ENCODE results near the gene IFITM2. TPM values are rescaled to one million over a fixed set of nuclear protein-coding genes. Genes with fewer than 3 reads are reported as not detected.
"Not testable (repeated sequence)": the region's sequence is repeated elsewhere in the genome, so short reads cannot be mapped to it uniquely, and the experiment has no call there.

IFITM2 gene
- total and polyA plus RNA-seq, 2 donors: 305 to 467 TPM

- H3K9me3 ChIP-seq (ENCODE audit: control insufficient read depth in 2 of 2, insufficient read depth in 1 of 2, low read length in 1 of 2): no peaks in the 10 kb centered on the region
- WGBS: 80% methylated on average over 14 of the region's 14 CpGs
- H3K36me3 ChIP-seq (ENCODE audit: control insufficient read depth in 2 of 2, insufficient read depth in 2 of 2, low read length in 1 of 2): no peaks in the 10 kb centered on the region
- peak in 1 of 9 donors; percentile 38 for DNase-seq (ENCODE audit: low read depth in 6 of 9, low spot score in 9 of 9)
- peaks cover 4 to 31% of the 10 kb centered on the region in 2 donors for H3K27me3 ChIP-seq (ENCODE audit: control insufficient read depth in 2 of 2, insufficient read depth in 1 of 2, low read length in 1 of 2)
- no peak overlapping the region for H3K4me3 ChIP-seq (ENCODE audit: low read length in 2 of 2)
- H3K27ac ChIP-seq (ENCODE audit: low read depth in 1 of 2, low read length in 1 of 2): peak overlapping the region; percentile 23 to 67
- peaks cover 32 to 74% of the 10 kb centered on the region in 2 donors for H3K4me1 ChIP-seq (ENCODE audit: control insufficient read depth in 2 of 2, insufficient read depth in 2 of 2, low read length in 2 of 2)
Measured at GRCh38 chr11:312092-312816, 4.6 kb downstream of the IFITM2 start.

- H3K27ac ChIP-seq (ENCODE audit: low read depth in 1 of 2, low read length in 1 of 2): peak overlapping the region; percentile 86 to 95
- WGBS: 62% methylated on average over 8 of the region's 8 CpGs
- H3K4me3 ChIP-seq (ENCODE audit: low read length in 2 of 2): peak overlapping the region; percentile 52 to 54
- H3K4me1 ChIP-seq (ENCODE audit: control insufficient read depth in 2 of 2, insufficient read depth in 2 of 2, low read length in 2 of 2): peaks cover 29 to 69% of the 10 kb centered on the region in 2 donors
- no peak for DNase-seq (ENCODE audit: low read depth in 6 of 9, low spot score in 9 of 9)
- H3K27me3 ChIP-seq (ENCODE audit: control insufficient read depth in 2 of 2, insufficient read depth in 1 of 2, low read length in 1 of 2): peaks cover 4 to 36% of the 10 kb centered on the region in 2 donors
- H3K36me3 ChIP-seq (ENCODE audit: control insufficient read depth in 2 of 2, insufficient read depth in 2 of 2, low read length in 1 of 2): no peaks in the 10 kb centered on the region
- H3K9me3 ChIP-seq (ENCODE audit: control insufficient read depth in 2 of 2, insufficient read depth in 1 of 2, low read length in 1 of 2): no peaks in the 10 kb centered on the region
Measured at GRCh38 chr11:313304-313786, 5.7 kb downstream of the IFITM2 start.

- H3K4me1 ChIP-seq (ENCODE audit: control insufficient read depth in 2 of 2, insufficient read depth in 2 of 2, low read length in 2 of 2): peaks cover 29 to 64% of the 10 kb centered on the region in 2 donors
- no peaks in the 10 kb centered on the region for H3K36me3 ChIP-seq (ENCODE audit: control insufficient read depth in 2 of 2, insufficient read depth in 2 of 2, low read length in 1 of 2)
- DNase-seq (ENCODE audit: low read depth in 6 of 9, low spot score in 9 of 9): peak in 2 of 9 donors; percentile 62 to 80
- H3K4me3 ChIP-seq (ENCODE audit: low read length in 2 of 2): peak within 1 kb of the TSS; percentile 52 to 54
- peaks cover 4 to 36% of the 10 kb centered on the region in 2 donors for H3K27me3 ChIP-seq (ENCODE audit: control insufficient read depth in 2 of 2, insufficient read depth in 1 of 2, low read length in 1 of 2)
- H3K27ac ChIP-seq (ENCODE audit: low read depth in 1 of 2, low read length in 1 of 2): peak within 1 kb of the TSS; percentile 86 to 95
- H3K9me3 ChIP-seq (ENCODE audit: control insufficient read depth in 2 of 2, insufficient read depth in 1 of 2, low read length in 1 of 2): no peaks in the 10 kb centered on the region
- under 1% methylated on average over 18 of the region's 18 CpGs for WGBS
Measured at GRCh38 chr11:313787-314553, 6.4 kb downstream of the IFITM2 start, which contains the start of gene IFITM1. TSS of gene IFITM1 (plus strand) at chr11:314040. CDS start at chr11:314171, 131 bp downstream.

- not testable (repeated sequence) for H3K9me3 ChIP-seq (ENCODE audit: control insufficient read depth in 2 of 2, insufficient read depth in 1 of 2, low read length in 1 of 2); H3K36me3 ChIP-seq (ENCODE audit: control insufficient read depth in 2 of 2, insufficient read depth in 2 of 2, low read length in 1 of 2); DNase-seq (ENCODE audit: low read depth in 6 of 9, low spot score in 9 of 9)
- Histone ChIP-seq H3K4me3 (ENCODE audit: low read length in 2 of 2) (peak overlapping the region; percentile 52 to 54), H3K4me1 (ENCODE audit: control insufficient read depth in 2 of 2, insufficient read depth in 2 of 2, low read length in 2 of 2) (peaks cover 29 to 61% of the 10 kb centered on the region in 2 donors), H3K27ac (ENCODE audit: low read depth in 1 of 2, low read length in 1 of 2) (peak overlapping the region; percentile 86 to 95), H3K27me3 (ENCODE audit: control insufficient read depth in 2 of 2, insufficient read depth in 1 of 2, low read length in 1 of 2) (peaks cover 4 to 36% of the 10 kb centered on the region in 2 donors)
- WGBS: 2% methylated on average over 6 of the region's 6 CpGs
Measured at GRCh38 chr11:314554-314875, 6.9 kb downstream of the IFITM2 start.

GRCh38 chr11:315051-315481 lies 7.5 kb downstream of the IFITM2 start:
- Histone ChIP-seq H3K36me3 (ENCODE audit: control insufficient read depth in 2 of 2, insufficient read depth in 2 of 2, low read length in 1 of 2) (no peaks in the 10 kb centered on the region), H3K4me3 (ENCODE audit: low read length in 2 of 2) (peak overlapping the region; percentile 52 to 54), H3K4me1 (ENCODE audit: control insufficient read depth in 2 of 2, insufficient read depth in 2 of 2, low read length in 2 of 2) (peaks cover 29 to 60% of the 10 kb centered on the region in 2 donors), H3K9me3 (ENCODE audit: control insufficient read depth in 2 of 2, insufficient read depth in 1 of 2, low read length in 1 of 2) (no peaks in the 10 kb centered on the region), H3K27ac (ENCODE audit: low read depth in 1 of 2, low read length in 1 of 2) (peak overlapping the region; percentile 69 to 80), H3K27me3 (ENCODE audit: control insufficient read depth in 2 of 2, insufficient read depth in 1 of 2, low read length in 1 of 2) (peaks cover 4 to 34% of the 10 kb centered on the region in 2 donors)
- WGBS: 68% methylated on average over 9 of the region's 9 CpGs
- DNase-seq (ENCODE audit: low read depth in 6 of 9, low spot score in 9 of 9): peak in 1 of 9 donors; percentile 46

GRCh38 chr11:315516-315994 lies 7.9 kb downstream of the IFITM2 start:
- WGBS: 77% methylated on average over 32 of the region's 32 CpGs
- H3K36me3 ChIP-seq (ENCODE audit: control insufficient read depth in 2 of 2, insufficient read depth in 2 of 2, low read length in 1 of 2): no peaks in the 10 kb centered on the region
- peaks cover 4 to 36% of the 10 kb centered on the region in 2 donors for H3K27me3 ChIP-seq (ENCODE audit: control insufficient read depth in 2 of 2, insufficient read depth in 1 of 2, low read length in 1 of 2)
- peaks cover 29 to 63% of the 10 kb centered on the region in 2 donors for H3K4me1 ChIP-seq (ENCODE audit: control insufficient read depth in 2 of 2, insufficient read depth in 2 of 2, low read length in 2 of 2)
- peak overlapping the region; percentile 69 to 80 for H3K27ac ChIP-seq (ENCODE audit: low read depth in 1 of 2, low read length in 1 of 2)
- no peak for DNase-seq (ENCODE audit: low read depth in 6 of 9, low spot score in 9 of 9)
- H3K4me3 ChIP-seq (ENCODE audit: low read length in 2 of 2): peak overlapping the region; percentile 52 to 54
- no peaks in the 10 kb centered on the region for H3K9me3 ChIP-seq (ENCODE audit: control insufficient read depth in 2 of 2, insufficient read depth in 1 of 2, low read length in 1 of 2)

GRCh38 chr11:316031-316701 lies 8.6 kb downstream of the IFITM2 start:
- peak in 1 of 9 donors; percentile 39 for DNase-seq (ENCODE audit: low read depth in 6 of 9, low spot score in 9 of 9)

GRCh38 chr11:316891-317301 lies 9.3 kb downstream of the IFITM2 start:
- H3K36me3 ChIP-seq (ENCODE audit: control insufficient read depth in 2 of 2, insufficient read depth in 2 of 2, low read length in 1 of 2): no peaks in the 10 kb centered on the region
- peaks cover 4 to 34% of the 10 kb centered on the region in 2 donors for H3K27me3 ChIP-seq (ENCODE audit: control insufficient read depth in 2 of 2, insufficient read depth in 1 of 2, low read length in 1 of 2)
- no peaks in the 10 kb centered on the region for H3K9me3 ChIP-seq (ENCODE audit: control insufficient read depth in 2 of 2, insufficient read depth in 1 of 2, low read length in 1 of 2)
- WGBS: 84% methylated on average over 7 of the region's 7 CpGs
- peaks cover 29 to 59% of the 10 kb centered on the region in 2 donors for H3K4me1 ChIP-seq (ENCODE audit: control insufficient read depth in 2 of 2, insufficient read depth in 2 of 2, low read length in 2 of 2)
- peak overlapping the region; percentile 52 to 54 for H3K4me3 ChIP-seq (ENCODE audit: low read length in 2 of 2)
- DNase-seq (ENCODE audit: low read depth in 6 of 9, low spot score in 9 of 9): no peak
- H3K27ac ChIP-seq (ENCODE audit: low read depth in 1 of 2, low read length in 1 of 2): peak overlapping the region in 1 of 2 donors; percentile 71

More at GRCh38 chr11:316031-316701, 8.6 kb downstream of the IFITM2 start:
- H3K27ac ChIP-seq (ENCODE audit: low read depth in 1 of 2, low read length in 1 of 2): peak overlapping the region; percentile 47 to 71
- H3K4me1 ChIP-seq (ENCODE audit: control insufficient read depth in 2 of 2, insufficient read depth in 2 of 2, low read length in 2 of 2): peaks cover 29 to 63% of the 10 kb centered on the region in 2 donors
- no peaks in the 10 kb centered on the region for H3K9me3 ChIP-seq (ENCODE audit: control insufficient read depth in 2 of 2, insufficient read depth in 1 of 2, low read length in 1 of 2)
- no peaks in the 10 kb centered on the region for H3K36me3 ChIP-seq (ENCODE audit: control insufficient read depth in 2 of 2, insufficient read depth in 2 of 2, low read length in 1 of 2)
- 52% methylated on average over 64 of the region's 64 CpGs for WGBS
- peaks cover 4 to 36% of the 10 kb centered on the region in 2 donors for H3K27me3 ChIP-seq (ENCODE audit: control insufficient read depth in 2 of 2, insufficient read depth in 1 of 2, low read length in 1 of 2)
- peak overlapping the region; percentile 52 to 54 for H3K4me3 ChIP-seq (ENCODE audit: low read length in 2 of 2)

Measured in thymus (tissue), 11 donors.